GM04503 (cell line): ENCODE results near the gene CCDC183.
A peak's percentile ranks its signal among the peaks of the same experiment; 100 is the strongest.
"Not testable (repeated sequence)": the region's sequence is repeated elsewhere in the genome, so short reads cannot be mapped to it uniquely, and the experiment has no call there.

Experiments used
- DNase-seq: peaks from one replicate; pipeline ENCODE4 v3.0.0-alpha.2; 2012; ENCODE audit warnings: low read depth

The CCDC183 gene

GRCh38 chr9:136785565-136786355, 10.4 kb upstream of the CCDC183 start:
- not testable (repeated sequence) for DNase-seq

- no peak for DNase-seq
Observed at GRCh38 chr9:136786451-136786850, 9.7 kb upstream of the CCDC183 start.

- not testable (repeated sequence) for DNase-seq
Observed at GRCh38 chr9:136786983-136787382, 9.2 kb upstream of the CCDC183 start.

DNA sequence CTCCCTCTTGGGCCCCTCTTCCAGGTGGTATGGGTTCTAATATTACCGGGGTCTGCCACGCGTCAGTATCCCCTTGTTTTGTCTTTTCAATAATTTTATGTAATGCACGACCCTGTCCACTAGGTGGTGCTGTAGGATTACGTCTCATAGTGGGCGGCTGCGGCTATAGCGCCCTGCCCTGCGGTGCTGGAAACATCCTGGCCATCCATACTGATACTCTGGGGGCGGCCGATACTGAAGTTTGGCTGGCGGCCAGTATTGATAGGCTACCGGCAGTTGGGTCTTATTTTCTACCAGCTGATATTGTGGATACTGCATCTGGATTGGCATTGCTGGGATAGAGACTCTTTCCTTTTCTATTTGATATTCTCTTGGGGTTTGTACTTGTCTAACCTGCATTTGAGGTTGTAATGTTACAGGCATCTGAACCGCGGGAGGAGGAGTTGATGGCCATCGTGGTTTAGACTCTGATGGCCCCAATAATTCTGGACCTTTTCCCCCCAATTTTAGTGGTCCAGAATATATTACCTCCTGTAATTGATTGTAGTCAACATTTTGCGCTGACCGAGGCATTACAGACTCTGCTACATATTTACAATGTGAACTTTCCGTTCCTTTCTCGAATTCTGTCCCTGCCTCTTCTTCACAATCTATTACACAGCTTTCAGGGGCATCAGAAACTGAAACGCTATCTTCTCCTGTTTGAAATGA, 8.3 kb upstream of the CCDC183 start:
- DNase-seq = no peak

DNA sequence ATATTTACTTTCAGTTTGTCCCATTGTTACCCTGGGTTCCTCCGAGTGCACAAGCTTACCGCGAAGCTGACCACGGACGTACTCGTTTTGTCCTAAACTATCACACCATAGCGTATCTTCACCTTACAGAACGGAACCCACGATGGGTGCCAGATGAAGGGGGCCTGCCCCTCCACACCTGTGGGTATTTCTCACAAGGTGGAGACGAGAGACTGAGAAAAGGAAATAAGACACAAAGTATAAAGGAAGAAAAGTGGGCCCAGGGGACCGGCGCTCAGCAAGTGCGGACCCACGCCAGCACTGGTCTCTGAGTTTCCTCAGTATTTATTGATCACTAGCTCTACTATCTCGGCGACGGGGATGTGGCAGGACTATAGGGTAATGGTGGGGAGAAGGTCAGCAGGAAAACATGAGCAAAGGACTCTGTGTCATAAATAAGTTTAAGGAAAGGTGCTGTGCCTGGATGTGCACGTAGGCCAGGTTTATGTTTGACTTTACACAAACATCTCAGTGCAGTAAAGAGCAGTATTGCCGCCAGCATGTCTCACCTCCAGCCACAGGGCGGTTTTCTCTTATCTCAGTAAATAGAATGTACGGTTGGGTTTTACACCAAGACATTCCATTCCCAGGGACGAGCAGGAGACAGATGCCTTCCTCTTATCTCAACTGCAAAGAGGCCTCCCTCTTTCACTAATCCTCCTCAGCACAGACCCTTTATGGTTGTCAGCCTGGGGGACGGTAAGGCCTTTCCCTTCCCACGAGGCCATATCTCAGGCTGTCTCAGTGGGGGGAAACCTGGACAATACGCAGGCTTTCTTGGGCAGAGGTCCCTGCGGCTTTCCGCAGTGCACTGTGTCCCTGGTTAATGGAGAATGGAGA, 7.3 kb upstream of the CCDC183 start:
- not testable (repeated sequence) for DNase-seq

DNA sequence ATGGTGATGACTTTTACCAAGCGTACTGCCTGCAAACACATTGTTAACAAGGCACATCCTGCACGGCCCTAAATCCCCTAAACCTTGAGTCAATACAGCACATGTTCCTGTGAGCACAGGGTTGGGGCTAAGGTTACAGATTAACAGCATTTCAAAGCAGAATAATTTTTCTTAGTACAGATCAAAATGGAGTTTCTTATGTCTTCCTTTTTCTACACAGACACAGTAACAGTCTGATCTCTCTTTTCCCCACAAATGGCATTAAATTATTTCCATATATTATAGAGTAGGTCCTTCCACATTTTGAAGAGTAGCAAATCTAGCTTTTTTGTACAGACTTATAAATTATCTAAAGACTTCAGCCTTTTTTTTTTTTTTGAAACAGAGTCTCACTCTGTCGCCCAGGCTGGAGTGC, 6.6 kb upstream of the CCDC183 start:
- no peak for DNase-seq

GRCh38 chr9:136790640-136791515, 5.3 kb upstream of the CCDC183 start, which contains the start of gene TMEM141:
Gene TMEM141 (plus strand): TSS chr9:136791344. CDS start chr9:136791371, 27 bp downstream.
- DNase-seq = peak; percentile 82

- no peak for DNase-seq
Observed at GRCh38 chr9:136791516-136792276, 4.4 kb upstream of the CCDC183 start.

- no peak for DNase-seq
Observed at GRCh38 chr9:136792321-136793085, 3.6 kb upstream of the CCDC183 start.

GRCh38 chr9:136793086-136793946, 2.8 kb upstream of the CCDC183 start:
- no peak for DNase-seq

DNA sequence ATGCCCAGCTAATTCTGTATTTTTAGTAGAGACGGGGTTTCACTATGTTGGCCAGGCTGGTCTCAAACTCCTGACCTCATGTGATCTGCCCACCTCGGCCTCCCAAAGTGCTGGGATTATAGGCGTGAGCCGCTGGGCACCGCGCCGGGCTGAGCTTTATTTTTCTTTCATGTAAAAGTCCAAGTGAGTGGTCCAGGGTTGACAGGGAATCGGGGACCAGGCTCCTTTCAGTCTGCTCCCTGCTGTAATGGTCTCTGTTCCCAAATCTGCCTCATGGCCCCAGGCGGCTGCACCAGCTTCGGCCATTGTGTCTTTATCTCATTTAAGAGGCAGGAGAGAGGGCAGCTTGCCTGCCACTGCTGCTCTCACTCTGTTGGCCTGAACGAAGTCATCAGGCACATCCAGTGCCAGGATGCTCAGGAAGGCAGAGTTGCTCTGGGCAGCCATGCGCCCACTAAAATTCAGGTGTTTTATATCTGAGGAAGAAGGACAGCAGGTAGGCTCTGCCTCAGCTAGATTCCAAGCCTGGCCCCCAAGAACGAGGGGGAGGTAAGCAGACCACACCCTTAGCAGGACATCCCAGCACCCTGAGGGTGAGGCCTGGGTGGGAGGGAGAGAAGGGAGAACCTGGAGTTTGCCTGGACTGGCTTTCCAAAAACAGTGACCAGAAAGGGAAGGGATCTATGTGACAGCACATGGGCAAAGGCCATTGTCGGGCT, 1.7 kb upstream of the CCDC183 start:
- no peak for DNase-seq

DNA sequence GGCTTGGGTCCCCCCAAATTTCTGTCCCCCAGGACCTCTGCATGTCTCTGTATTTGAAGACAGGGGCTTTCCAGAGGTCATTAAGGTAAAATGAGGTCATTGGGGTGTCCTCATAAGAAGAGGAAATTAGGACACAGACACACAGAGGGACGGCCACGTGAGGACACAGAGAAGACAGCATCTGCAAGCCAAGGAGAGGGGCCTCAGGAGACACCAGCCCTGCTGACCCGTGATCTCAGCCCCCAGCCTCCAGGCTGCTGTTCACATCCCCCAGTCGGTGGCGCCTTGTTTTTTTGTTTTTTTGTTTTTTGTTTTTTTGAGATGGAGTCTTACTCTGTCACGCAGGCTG, 1.2 kb upstream of the CCDC183 start:
- no peak for DNase-seq

DNA sequence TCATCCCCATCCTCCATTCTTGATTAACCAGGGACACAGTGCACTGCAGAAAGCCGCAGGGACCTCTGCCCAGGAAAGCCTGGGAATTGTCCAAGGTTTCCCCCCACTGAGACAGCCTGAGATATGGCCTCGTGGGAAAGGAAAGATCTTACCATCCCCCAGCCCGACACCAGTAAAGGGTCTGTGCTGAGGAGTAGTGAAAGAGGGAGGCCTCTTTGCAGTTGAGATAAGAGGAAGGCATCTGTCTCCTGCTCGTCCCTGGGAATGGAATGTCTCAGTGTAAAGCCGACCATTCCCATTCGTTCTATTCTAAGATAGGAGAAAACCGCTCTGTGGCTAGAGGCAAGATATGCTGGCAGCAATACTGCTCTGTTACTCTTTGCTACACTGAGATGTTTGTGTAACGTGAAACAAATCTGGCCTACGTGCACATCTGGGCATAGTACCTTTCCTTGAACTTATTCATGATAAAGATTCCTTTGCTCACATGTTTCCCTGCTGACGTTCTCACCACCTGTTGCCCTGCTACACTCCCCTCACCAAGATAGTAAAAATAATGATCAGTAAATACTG, 723 bp downstream of the CCDC183 start:
- not testable (repeated sequence) for DNase-seq

DNA sequence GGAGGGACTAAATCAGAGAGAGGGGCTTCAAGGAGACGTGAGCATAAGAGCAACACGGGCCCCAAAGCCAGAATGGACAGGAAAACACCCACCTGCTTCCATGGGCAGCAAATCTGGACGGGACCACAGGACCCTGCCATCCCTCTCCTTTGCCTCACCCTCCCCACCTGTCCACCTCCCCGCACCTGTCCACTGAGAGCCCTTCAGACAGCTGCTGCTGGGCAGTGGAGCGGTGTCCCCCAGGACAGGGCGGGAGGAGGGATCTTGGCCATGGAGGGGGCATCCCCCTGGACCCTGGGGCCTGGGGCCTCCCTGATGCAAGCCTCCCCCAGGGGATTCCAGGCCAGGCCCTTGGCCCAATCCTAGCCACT, 2.6 kb downstream of the CCDC183 start:
- DNase-seq = no peak

DNA sequence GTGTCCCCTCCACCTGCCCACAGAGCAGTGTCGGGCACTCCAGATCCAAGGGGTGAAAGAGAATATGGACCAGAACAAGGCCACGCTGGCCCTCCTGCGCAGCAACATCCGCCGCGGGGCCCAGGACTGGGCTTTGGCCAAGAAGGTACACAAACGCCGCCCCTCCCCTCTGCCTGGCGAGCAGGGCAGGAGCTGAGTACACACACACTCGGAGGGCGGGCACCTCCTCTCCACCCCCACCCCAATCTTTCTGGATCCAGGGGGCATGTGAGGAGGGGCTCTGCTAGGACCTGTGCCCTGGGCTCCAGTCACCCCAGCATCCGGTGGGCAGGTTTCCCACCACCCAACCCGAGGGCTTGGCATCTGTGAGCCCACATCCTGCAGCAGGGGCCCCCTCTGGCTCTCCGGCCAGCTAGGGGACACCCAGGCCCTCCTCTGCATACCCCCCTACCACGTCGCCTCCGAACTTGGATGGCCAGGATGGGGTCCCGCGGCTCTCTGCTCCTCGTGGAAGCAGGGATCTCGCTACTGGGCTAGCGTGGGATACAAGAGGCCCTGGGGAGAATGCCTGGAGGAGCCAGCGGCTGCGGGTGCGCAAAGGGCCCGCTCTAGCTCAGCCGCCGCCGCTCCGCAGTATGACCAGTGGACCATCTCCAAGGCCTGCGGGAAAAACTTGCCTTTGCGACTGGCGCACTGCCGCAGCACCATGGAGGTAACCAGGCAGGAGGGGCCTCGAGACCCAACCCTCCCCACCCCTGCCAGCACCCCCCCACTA, 3.1 kb downstream of the CCDC183 start:
- DNase-seq = no peak

GRCh38 chr9:136799854-136800657, 3.9 kb downstream of the CCDC183 start:
- no peak for DNase-seq
